Iris pigment epithelial cell (primary cell): ENCODE measurements around the gene RNF212B.
A peak's percentile ranks its signal among the peaks of the same experiment; 100 is the strongest.

ENCODE experiments used
- DNase-seq: peaks from one replicate; pipeline ENCODE4 v3.0.0-alpha.2; 2011; ENCODE audit warnings: low read depth

Gene RNF212B

DNA sequence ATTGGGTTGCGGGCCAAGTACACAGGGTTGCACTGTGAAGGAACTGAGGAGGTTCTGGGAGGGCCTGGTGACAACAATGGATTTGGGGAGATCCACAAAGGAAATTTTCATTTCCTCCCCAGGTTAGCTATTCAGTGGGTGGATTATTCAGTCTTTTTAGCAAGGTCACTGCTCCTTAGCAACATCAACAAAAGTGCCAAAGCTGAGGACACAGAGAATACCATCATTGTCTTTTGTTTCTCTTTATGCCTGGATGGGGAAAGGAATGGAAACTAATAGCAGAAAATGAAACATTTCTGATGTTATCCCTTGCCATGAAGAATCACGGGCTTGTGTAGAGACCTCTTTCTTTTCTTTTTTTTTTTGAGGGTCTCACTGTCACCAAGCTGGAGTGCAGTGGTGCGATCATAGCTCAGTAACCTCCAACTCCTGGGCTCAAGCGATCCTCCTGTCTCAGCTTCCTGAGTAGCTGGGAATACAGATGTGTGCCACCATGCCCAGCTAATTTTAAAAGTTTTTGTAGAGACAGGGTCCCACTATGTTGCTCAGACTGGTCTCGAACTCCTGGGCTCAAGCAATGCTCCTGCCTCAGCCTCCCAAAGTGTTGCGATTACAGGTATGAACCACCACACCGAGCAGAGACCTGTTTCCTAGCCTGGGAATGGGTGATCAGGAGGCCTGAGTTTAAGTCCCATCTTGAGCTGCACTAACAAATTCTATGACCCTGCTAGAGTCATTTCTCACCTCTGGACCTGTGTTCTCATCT, 58.5 kb downstream of the RNF212B start:
- DNase-seq: no peak

DNA sequence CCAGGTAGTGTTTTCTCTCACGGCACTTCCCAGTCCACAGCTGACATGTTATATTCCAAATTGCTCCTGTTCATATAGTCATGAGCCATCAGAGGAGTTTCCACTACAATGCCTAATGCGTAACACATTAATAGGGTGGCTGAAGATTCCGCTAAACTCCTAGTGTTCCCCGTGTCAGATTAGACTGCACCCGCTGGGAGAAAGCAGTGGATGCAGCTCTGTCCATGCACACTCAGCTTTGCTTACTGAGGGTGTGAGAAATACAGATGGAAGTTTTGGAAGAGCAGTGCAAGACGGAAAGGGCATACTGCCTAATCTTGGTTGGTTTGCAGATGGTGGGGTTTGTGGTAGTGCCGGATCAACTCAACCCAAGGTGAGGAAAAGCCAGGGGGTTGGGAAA, 59.4 kb downstream of the RNF212B start:
- no peak for DNase-seq

DNA sequence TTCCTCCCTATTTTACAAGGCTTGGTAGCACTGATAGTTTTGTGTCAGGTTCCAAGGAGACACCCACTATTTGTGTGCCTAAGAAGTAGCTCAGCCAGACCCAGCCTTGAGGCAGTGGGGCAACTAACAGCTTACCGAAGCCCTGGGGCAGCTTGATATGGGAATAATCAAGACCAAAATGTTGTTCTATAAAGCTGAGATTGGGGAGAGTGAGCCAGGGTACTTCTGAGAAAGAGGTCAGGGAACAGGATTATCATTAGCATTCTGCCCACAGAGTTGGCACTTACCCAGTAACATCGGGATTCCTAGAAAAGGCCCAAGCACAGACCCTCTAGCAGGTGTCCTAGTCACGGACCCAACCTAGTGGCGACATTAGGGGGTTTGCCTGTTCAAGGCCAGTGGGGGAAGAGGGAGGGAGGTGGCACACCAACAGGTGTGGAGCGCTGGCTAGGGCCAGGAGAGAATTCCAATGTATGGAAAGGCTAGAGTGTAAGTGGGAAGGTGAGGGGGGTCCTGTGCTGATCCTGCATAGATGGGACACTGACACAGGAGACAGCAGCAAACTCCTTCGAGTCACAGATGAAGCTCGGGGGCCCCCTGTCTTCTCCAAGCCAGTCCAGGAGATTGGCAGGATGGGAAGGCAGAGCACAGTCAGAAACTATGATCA, 60.0 kb downstream of the RNF212B start:
- no peak for DNase-seq

DNA sequence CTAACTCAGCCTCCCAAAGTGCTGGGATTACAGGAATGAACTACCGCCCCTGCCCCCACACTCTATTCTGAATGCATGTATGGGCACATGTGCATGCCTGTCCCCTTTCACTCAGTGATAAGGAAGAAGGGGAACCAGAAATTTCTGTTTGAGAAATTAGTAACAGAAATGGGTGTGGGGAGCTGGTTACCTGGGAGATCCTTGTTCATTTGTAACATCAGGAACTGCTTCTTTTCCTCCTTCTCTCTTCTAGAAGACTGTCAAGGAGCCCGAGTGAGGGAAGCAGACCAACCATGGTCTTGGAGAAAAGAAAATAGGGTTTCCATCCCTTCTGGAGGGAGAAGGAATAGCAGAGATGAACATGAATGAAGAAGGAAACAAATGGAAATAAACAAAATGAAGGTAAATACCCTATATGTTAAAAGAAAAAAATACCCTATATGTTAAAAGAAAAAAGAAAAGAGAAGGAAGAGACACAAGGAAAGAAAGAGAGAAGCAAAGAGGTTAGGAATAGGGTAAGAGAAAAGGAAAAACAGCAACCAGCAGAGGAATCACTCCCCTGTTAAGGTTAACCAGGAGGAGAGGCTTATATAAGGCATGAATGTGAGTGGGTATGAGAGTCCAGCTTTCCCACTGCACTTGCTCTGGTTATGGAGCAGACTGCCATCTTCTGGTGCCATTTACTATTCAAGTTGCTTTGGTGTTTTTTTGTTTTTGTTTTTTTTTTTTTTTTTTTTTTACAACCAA, 61.6 kb downstream of the RNF212B start:
- DNase-seq: peak; percentile 57

DNA sequence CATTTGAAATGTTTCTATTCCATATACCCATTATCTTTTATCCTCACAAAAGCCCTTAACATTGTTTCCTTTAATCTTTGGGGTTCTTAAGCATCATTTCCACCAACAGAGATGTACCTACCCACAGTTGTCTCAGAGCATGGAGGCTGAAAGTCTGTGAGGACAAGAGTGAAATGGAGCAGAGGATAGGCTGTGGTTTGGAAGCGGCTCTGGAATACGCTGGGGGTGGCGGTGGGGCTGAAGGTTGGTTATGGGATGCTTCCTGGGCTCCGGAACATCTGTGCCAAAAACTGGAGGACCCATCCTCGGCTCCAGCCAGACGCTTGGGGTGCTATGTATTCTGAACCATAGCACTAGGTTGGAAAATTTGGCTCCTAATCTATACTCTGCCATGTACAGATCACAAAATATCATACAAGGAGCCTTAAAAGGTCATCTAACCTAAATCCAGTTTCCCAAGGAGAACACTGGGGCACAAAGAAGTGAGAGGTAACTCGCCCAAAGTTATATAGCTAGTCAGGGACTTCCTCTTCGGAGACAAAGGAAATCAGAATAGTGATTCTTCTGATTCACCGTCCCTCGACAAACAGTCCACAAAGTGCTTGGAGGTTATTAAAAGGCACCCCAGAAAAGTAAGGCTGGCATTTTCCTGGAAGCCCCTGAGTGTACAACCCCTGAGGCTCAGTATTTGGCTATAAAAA, 62.4 kb downstream of the RNF212B start:
- no peak for DNase-seq

DNA sequence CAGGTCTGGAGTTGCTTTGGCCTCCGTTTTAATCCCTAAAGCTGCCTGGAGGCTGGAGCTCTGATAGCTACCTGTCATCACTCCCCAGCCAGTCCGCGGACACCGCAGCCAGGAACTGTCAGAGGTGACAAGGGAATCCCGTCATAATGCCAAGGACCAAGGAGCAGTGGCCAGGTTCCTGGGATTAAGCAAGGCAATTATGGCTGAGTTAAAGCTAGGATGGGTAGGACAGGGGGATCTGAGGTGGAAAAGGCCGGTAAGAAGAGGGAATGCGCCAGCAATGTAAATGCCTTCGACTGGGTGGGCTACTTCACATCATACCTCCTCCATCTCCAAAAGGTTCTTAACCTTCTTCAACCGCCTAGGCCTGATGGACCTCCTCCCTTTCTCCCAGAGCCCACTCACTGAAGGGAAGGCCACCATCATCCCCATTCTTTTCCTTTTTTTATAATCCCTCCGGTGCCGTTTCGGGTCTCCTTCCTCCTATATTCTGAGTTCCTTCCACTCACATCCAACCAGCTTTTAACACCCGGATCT, 63.0 kb downstream of the RNF212B start:
- DNase-seq: peak; percentile 18

DNA sequence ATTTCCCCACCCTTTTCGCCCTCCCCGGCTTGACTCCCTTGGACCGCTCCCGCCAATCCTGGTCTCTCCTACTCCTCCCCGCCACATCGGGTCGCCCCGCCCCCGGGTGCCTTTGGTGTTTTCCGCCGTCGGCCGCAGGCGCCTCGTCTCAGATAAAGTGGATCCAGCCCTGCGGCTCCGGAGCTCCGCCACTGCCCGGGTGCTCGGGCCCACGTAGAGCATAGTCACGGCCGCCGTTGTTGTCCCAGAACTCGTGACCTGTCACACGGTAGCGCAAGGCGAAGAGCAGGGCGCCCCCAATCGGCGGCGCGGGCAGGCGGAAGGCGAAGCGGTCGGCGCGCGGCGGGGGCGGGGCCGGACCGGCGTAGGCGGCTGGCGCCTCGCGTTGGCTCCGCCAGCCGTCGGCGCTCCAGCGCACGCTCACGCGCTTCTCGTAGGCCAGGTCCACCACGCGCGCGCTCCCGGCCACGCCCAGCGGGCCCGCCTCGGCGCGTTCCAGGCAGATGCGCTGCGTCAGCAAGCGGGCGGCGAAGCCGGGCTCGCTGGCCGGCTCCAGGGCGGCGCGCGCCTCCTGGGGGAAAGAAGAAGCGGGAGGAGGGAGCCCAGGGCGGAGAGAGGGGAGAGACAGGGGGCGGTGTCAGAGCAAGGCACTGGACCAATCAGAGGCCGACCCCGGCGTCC, 63.7 kb downstream of the RNF212B start:
- DNase-seq: peak; percentile 99

DNA sequence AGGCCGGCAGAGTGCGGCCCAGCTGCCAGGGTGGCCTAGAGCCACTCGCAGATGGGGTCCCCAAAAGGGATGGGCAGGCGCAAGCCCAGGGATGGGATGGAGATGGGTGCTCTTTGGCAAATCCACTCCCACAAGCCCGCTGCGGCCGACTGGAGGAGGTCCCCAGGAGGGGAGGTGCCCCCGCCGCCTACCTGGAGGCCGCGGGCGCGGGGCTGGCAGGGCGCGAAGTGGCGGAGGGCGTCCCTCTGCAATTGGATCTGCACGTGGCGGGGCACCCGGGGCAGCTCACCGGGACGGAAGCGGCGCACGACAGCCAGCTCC, 64.2 kb downstream of the RNF212B start:
- no peak for DNase-seq

DNA sequence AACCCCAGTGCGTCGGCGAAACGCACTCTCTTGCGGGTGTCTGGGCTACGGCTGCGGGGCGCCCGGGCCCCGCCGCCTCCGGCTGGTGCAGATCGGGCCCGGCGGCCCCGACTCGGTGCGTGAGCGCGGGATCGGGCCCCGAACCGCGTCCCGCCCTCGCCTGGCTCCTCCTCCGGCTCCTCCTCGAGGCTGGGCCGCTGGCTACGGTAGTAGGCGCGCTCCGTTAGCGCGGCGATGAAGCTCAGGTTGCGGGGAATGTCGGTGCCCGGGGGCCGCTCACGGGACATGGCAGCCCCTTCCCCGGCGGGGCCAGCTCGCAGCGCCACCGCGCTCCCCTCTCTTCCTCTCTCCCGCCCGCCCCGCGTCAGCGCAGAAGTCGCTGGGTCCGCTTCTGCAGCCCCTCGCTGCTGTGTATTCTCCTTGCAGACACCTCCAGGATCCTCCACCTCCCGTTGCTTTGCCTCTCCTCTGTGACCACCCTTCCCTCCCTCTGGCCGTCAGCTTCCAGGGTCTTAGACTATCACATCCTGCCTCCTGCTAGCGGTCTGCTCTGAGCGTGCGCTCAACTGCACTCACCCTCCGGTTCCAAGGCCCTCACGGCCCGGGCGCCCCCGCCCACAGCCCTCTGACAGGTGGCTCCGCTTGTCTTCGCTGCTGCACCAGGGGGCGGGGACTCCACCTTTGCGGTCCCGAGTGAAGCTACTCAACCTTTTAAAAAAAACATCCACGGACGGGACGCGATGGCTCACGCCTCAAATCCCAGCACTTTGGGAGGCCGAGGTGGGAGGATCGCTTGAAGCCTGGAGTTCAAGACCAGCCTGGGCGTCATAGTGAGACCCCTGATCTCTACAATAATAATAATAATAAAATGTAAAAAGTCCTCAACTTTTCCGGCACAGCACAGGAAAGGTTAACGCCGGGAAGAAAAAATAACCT, 64.8 kb downstream of the RNF212B start, which contains the start of gene PPP1R3E:
TSS of gene PPP1R3E (minus strand) at position 570 of the 936 bp plus-strand sequence. CDS start at position 287, 283 bp downstream.
- peak; percentile 62 for DNase-seq

DNA sequence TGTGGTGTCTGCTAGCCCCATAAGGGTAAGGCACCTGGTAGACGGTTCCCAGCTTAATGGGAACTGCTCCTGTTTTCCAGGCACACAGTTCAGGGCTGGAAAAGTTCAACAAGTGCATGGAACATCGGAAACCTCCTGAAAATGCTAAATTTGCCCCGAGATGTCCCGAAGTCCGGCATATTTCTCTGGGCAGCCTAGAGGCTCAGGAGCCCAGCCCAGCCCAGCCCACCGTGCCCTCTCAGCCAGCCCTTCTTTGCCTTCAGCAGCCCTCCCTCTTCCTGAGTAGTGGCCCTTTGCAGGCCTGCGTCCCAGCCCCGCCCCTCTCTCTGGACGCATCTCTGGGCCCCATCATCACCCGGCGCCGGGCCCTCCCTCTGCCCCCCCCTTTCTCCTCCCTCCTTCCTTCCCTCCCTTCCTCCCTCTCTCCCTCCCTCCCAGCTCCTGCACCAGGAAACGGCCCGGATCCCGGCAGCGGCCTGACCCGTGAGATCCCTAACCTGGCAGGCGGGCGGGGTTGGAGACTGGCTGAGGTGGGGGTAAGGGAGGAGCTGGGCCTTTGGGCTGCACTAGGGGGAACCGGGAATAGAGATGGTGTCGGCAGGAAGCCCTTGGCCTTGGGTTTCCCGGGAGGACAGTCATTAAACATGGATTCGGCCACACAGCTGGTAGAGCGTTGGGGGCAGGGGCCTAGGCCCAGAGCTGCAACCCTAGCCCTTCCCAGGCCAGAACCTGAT, 68.8 kb downstream of the RNF212B start, which contains the start of gene BCL2L2:
TSS of gene BCL2L2 (plus strand) at position 422 of the 734 bp plus-strand sequence. CDS start 935 bp downstream, outside the sequence.
- peak; percentile 91 for DNase-seq

DNA sequence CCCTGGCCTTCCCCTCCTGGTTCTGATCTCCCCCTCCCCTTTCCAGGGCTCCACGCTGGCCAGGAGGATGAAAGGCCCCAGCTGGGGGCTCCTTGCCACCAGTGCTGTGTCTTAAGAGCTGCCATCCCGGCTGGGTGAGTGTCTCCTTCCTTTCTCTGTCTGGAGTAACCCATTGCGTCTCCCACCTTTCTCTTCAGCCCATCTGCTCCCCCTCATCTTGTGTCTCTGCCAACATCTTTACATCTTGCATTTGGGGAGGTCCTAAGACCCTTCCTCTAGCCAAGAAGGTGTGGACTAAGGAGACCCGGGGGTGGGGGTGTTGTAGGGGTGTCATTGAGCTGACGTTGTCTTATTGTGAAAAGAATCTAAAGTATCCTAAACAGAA, 69.4 kb downstream of the RNF212B start:
- no peak for DNase-seq

DNA sequence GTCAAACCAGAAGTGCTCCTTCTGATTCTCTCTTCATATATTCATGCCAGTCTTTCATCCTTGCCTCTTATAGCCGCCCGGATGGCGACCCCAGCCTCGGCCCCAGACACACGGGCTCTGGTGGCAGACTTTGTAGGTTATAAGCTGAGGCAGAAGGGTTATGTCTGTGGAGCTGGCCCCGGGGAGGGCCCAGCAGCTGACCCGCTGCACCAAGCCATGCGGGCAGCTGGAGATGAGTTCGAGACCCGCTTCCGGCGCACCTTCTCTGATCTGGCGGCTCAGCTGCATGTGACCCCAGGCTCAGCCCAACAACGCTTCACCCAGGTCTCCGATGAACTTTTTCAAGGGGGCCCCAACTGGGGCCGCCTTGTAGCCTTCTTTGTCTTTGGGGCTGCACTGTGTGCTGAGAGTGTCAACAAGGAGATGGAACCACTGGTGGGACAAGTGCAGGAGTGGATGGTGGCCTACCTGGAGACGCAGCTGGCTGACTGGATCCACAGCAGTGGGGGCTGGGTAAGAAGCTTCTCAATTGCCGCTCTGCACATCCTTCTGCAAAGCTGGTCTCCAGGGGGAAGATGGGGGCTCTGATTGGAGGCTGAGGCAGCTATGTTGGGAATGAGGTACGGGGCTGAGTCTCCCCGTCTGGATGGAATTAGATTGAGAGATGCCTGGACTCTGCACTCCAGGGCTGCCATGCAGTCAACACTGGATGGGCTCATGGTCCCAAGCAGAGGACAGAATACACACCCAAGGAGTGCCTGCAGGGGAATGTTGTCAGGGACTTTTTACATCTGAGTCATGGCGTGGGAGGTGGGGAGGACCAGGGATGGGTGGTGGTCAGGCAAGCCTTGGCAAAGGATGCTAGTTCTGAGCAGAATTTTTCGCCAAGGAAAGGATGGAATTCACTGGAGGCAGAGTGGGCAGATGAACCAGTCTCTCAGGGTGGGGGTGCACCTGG, 70.2 kb downstream of the RNF212B start:
- DNase-seq: peak; percentile 34

DNA sequence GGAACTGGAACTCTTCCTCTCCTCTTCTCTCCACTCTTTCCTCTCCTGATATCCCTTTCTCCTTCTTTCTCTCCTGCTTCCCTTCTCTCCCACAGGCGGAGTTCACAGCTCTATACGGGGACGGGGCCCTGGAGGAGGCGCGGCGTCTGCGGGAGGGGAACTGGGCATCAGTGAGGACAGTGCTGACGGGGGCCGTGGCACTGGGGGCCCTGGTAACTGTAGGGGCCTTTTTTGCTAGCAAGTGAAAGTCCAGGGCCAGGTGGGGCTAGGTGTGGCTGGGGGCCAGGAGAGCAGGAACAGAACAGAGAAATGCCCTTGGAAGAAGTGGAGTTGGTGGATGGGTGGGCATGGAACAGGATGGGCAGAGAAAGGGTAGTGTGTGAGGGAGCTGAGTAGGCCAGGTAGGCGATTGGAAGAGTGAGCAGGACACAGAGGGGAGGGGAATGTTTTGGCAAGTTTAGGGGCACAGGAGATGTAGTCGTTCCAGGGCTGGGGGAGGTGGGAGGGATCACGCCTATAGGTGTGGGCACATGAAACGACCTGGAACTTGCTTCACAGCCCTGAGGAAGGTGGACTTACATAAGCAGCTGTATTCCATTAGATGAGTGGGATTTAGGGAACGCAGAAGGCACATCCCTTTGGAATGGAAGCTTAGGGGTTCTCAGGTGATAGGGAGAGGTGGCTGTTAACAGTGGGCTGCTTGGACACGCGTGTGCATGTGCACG, 71.1 kb downstream of the RNF212B start:
- no peak for DNase-seq

DNA sequence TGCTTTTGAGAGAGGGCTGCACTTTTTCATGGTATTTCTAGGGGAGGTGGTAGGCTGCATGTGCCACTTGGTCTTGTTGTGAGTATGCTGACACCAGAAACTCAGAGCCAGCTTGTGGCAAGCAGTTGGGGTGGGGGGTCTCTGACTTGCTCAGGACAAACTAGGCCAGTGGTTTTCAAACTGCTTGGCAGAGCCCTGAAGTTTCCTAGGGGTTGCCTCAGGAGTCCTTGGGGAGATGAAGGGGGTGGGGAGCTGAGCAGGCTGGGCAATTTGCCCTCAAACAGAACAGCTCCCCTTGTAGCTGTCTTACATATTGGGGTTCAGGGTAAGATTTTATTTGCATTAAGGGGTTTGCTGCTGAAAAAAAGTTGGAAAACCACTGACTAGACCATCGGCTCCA, 72.8 kb downstream of the RNF212B start:
- DNase-seq: no peak

DNA sequence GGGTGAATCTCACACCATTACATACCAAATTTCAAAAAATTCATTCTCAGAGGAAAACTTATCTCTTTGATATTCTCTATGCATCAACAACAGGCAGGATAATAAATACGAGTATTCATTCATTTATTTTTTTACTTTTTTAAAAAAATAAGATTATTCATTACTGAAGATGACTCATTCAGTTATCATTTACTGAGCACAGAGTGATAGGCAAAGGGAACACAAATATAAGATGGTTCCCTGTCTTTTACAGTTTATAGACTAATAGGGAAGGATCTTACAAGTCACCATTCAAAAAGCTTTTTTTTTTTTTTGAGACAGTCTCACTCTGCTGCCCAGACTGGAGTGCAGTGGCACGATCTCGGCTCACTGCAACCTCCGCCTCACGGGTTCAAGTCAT, 78.6 kb downstream of the RNF212B start:
- DNase-seq: no peak

DNA sequence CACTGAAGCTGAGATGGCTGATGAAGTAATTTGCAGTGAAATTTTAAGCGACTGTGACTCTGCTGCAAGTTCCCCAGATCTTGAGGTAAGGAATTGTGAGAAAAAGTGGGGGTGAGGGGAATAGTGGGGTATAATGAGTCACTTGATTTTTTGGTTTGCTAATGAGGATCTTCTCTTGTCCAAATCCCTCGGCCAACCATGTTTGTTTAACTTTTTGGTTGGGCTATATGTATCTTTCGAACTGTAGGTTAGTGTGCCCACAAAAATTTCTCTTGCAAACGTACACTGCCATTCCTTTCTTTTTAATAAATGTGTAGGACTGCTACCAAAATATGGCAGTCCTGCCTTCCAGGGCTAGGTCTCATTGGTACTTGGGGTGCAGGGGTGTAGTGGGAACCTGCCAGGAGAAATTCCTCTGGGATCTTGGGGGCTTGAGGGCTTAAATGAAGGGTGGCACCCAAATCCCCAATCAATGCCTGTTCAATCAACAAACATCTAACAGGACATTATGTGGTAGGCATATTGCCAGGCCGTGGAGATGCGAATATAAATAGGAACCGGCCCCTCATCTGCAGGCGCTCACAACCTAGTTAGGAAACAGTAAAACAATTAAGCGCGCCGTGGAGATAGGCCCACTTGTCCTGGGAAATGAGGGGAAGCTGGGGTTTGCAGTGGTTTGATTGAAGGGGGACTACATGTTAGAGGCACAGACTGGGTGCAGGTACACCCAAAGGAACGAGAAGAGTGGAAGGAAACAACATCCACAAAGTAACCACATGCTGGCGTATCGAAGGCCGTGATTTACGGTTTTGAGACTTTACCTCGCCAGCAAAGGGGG, 82.2 kb downstream of the RNF212B start:
- no peak for DNase-seq
